H1 (cell line): ENCODE results near the gene KIF3B.

Experiments used
- CTCF ChIP-seq, 3 experiments: IDR thresholded peaks; 1 replicate in 2 of 3; 2 replicates in 1 of 3; pipeline versions ENCODE4 v1.5.1 to v1.6.1; 2011; ENCODE audit warnings: low read length in 3 of 3, mild to moderate bottlenecking in 3 of 3, inconsistent platforms in 2 of 3, low read depth in 1 of 3, moderate library complexity in 1 of 3; ENCODE audit not compliant: insufficient read depth in 1 of 3; ENCODE audit errors: control extremely low read depth in 1 of 3
- EP300 ChIP-seq, 2 experiments: IDR thresholded peaks; 1 replicate in 1 of 2; 2 replicates in 1 of 2; pipeline ENCODE4 v1.6.1; 2011 to 2012; ENCODE audit warnings: low read depth in 2 of 2, low read length in 2 of 2, mild to moderate bottlenecking in 2 of 2, borderline replicate concordance in 1 of 2, inconsistent platforms in 1 of 2, moderate library complexity in 1 of 2
- POLR2A ChIP-seq, 2 experiments: IDR thresholded peaks; 1 replicate in 1 of 2; 2 replicates in 1 of 2; pipeline ENCODE4 v1.6.1; 2011; ENCODE audit warnings: low read depth in 2 of 2, low read length in 2 of 2, mild to moderate bottlenecking in 2 of 2; ENCODE audit errors: control extremely low read depth in 1 of 2
- SIN3A ChIP-seq, 2 experiments: IDR thresholded peaks in 1 of 2; conservative IDR thresholded peaks in 1 of 2; 2 replicates each; pipeline ENCODE4 v1.6.1; 2011 to 2012; ENCODE audit warnings: low read length in 2 of 2, improper control_type of control experiment in 1 of 2, low read depth in 1 of 2, mild to moderate bottlenecking in 1 of 2
- SP1 ChIP-seq: IDR thresholded peaks from 2 replicates; pipeline ENCODE4 v1.6.1; 2011; ENCODE audit warnings: low read depth, low read length

- TF ChIP-seq POLR2A (IDR thresholded peaks at IDR 0.05; ENCODE audit: control extremely low read depth in 1 of 2, low read depth in 2 of 2, low read length in 2 of 2) (no peak), CTCF (IDR thresholded peaks at IDR 0.05; ENCODE audit: control extremely low read depth in 1 of 3, insufficient read depth in 1 of 3, low read depth in 1 of 3, low read length in 3 of 3) (no peak), EP300 (IDR thresholded peaks at IDR 0.05; ENCODE audit: borderline replicate concordance in 1 of 2, low read depth in 2 of 2, low read length in 2 of 2) (no peak), SIN3A (conservative IDR thresholded peaks at IDR 0.05 in 1 of 2, IDR thresholded peaks at IDR 0.05 in 1 of 2; ENCODE audit: low read depth in 1 of 2, low read length in 2 of 2) (no peak), SP1 (no peak)
These were observed 55.2 kb downstream of the KIF3B start for GRCh38 chr20:32332614-32333013.
